NCI-H460 (cell line): ENCODE results near the gene NID1. TPM values are rescaled to one million over a fixed set of nuclear protein-coding genes. Genes with fewer than 3 reads are reported as not detected.
"Not testable (repeated sequence)": the region's sequence is repeated elsewhere in the genome, so short reads cannot be mapped to it uniquely, and the experiment has no call there.

Source experiments
- DNase-seq: peaks from one replicate; pipeline ENCODE4 v3.0.0-alpha.2; 2016; ENCODE audit warnings: low read depth; ENCODE audit errors: extremely low read depth
- total RNA-seq: library from RNA; depleted of rRNA; stranded (reverse); fragments of >200 nt; shearing (Covaris generic); gene quantifications from 2 replicates; pipeline ENCODE4 v1.2.3, GENCODE V29; 2014

Gene NID1
- total RNA-seq, 1 experiment from 2014 or later, result 0.15 TPM

GRCh38 chr1:236033336-236033735, 31.6 kb downstream of the NID1 start:
- no peak for DNase-seq

GRCh38 chr1:236030534-236030933, 34.4 kb downstream of the NID1 start:
- no peak for DNase-seq

GRCh38 chr1:236029428-236029940, 35.4 kb downstream of the NID1 start:
- no peak for DNase-seq

- DNase-seq, result no peak
Observed at GRCh38 chr1:236027104-236027503, 37.8 kb downstream of the NID1 start.

GRCh38 chr1:236025836-236026235, 39.1 kb downstream of the NID1 start:
- DNase-seq, result no peak

- DNase-seq, result no peak
Observed at GRCh38 chr1:236024641-236025040, 40.2 kb downstream of the NID1 start.

- DNase-seq, result no peak
Observed at GRCh38 chr1:236023926-236024565, 40.8 kb downstream of the NID1 start.

- no peak for DNase-seq
Observed at GRCh38 chr1:236021424-236022135, 43.3 kb downstream of the NID1 start.

- no peak for DNase-seq
Observed at GRCh38 chr1:236020359-236021219, 44.3 kb downstream of the NID1 start.

- no peak for DNase-seq
Observed at GRCh38 chr1:236018885-236019453, 45.9 kb downstream of the NID1 start.

- DNase-seq, result no peak
Observed at GRCh38 chr1:236016782-236017400, 48.0 kb downstream of the NID1 start.

- DNase-seq, result no peak
Observed at GRCh38 chr1:236016083-236016482, 48.8 kb downstream of the NID1 start.

GRCh38 chr1:236015539-236015938, 49.4 kb downstream of the NID1 start:
- DNase-seq, result no peak

GRCh38 chr1:236013330-236013729, 51.6 kb downstream of the NID1 start:
- no peak for DNase-seq

GRCh38 chr1:236011641-236012040, 53.2 kb downstream of the NID1 start:
- no peak for DNase-seq

- DNase-seq, result no peak
Observed at GRCh38 chr1:236010443-236010842, 54.4 kb downstream of the NID1 start.

GRCh38 chr1:236009857-236010256, 55.0 kb downstream of the NID1 start:
- DNase-seq, result no peak

- no peak for DNase-seq
Observed at GRCh38 chr1:236009191-236009590, 55.7 kb downstream of the NID1 start.

- no peak for DNase-seq
Observed at GRCh38 chr1:236007781-236008180, 57.1 kb downstream of the NID1 start.

GRCh38 chr1:236003058-236003457, 61.8 kb downstream of the NID1 start:
- DNase-seq, result not testable (repeated sequence)
